ENCODE data around the gene CHCT1.
"Not testable (repeated sequence)": the region's sequence is repeated elsewhere in the genome, so short reads cannot be mapped to it uniquely, and the experiment has no call there.

GRCh38 chr17:60419875-60420274, 2.4 kb upstream of the CHCT1 start:
- not testable (repeated sequence) for TF ChIP-seq CTCF, POLR2A (IDR thresholded peaks at IDR 0.05)
